RKO (cell line): ENCODE results near the gene SLC9A9.

Experiments used
- DNase-seq: peaks from one replicate; pipeline ENCODE4 v3.0.0-alpha.2; 2016; ENCODE audit warnings: low spot score

Gene SLC9A9

GRCh38 chr3:143597774-143598652 lies 250.3 kb downstream of the SLC9A9 start:
- DNase-seq = no peak

- DNase-seq = no peak
Observed at GRCh38 chr3:143596957-143597642, 251.2 kb downstream of the SLC9A9 start.

DNA sequence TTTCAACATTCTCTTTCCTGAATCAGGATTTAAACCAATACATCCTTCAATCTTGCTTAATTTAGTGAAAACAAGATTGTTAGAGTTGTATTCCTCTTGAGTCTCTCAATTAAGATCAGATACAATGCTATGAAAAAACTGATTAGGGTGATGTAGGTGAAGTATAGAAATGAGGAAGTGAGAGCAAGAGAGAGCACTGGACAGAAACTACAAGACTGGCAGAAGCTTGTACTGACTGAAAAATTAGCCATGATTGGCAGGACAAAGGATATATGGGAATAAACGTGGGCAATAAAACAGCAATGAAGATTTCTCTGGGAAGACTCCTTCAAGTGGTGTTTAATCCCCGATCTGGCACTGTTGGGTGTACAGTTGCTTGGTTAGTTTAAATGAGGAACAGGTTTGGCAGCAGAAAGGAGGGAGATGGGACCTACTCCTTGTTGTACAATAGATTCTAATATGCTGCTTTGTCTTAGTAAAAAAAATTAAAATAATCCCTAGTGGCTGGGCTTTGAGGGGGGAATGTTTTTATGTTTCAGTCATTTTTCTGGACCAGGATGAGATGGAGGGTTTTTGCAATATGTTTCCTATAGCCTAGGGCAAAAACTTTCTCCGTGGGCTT lies 252.7 kb downstream of the SLC9A9 start:
- no peak for DNase-seq

- DNase-seq = no peak
Observed at GRCh38 chr3:143594206-143594605, 254.1 kb downstream of the SLC9A9 start.

DNA sequence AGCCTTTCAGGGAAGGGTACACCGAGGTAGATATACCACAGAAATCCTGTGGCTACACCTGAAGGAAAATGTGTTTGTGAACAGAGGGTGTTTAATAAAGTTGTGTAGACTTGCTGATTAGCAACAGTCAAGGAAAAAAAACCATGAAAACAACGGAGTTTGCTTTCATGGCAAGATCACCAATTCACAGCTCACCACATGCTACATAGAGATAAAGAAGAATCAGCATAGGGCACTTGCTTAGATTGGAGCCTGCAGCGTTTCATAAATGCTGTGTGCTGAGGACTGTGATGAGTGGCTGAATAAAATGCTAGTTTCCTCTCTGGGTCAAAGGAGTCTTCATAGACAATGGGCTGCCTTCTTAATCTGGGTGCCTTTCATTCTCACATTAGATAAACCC lies 257.6 kb downstream of the SLC9A9 start:
- no peak for DNase-seq

- DNase-seq = no peak
Observed at GRCh38 chr3:143586576-143586975, 261.7 kb downstream of the SLC9A9 start.

GRCh38 chr3:143585720-143586456 lies 262.4 kb downstream of the SLC9A9 start:
- DNase-seq = no peak

DNA sequence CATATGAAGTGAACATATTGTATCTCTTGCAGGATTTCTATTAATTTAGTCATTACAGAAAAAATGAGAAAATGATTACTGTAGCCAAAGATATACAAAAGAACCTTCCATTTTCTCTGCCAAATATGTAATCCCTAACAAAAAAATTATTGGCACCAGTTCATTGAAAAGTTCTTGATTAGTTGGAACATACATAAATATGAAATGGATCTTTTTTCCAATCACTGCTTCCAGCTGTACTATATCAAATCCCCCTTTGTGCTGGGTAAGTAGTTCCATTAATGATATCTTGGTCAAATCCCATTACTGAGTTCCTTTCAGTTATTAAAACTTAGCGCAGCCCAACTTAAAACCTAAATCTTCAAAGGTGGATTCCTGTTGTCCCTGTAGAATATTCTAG lies 263.8 kb downstream of the SLC9A9 start:
- DNase-seq = no peak

DNA sequence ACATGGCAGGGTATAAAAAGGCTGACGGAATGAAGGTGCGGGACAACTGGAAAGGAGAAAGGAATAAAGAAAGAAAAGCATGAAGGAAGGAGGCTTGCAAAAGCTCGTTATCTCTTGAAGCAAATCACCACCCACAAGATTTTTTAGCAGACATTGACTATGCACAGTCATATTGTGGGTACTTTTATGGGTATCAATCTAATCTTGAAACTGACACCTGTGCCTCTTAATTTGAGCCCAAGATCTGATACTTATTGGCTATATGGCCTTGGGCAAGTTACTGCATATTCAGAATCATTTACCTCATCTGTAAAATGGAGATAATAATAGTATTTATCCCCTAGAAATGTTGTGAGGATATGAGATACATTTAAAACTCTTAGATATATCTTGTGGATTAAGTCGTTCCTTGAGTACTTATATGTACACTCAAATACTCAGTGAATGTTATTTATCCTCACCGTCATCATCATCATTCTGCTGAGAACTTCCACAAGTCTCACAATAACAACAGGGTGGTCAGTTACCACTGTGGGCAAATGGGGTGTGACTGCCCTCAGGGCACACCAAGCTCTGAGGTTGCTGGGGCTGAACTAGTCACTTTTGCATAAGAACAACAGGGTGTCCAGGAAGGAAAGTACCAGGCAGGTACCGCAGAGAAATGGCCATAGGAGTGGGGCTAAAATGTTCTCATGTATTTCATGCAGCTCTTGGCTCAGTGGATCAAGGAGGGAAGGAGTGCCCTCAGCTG lies 266.1 kb downstream of the SLC9A9 start:
- no peak for DNase-seq

GRCh38 chr3:143578810-143579435 lies 269.3 kb downstream of the SLC9A9 start:
- DNase-seq = no peak

DNA sequence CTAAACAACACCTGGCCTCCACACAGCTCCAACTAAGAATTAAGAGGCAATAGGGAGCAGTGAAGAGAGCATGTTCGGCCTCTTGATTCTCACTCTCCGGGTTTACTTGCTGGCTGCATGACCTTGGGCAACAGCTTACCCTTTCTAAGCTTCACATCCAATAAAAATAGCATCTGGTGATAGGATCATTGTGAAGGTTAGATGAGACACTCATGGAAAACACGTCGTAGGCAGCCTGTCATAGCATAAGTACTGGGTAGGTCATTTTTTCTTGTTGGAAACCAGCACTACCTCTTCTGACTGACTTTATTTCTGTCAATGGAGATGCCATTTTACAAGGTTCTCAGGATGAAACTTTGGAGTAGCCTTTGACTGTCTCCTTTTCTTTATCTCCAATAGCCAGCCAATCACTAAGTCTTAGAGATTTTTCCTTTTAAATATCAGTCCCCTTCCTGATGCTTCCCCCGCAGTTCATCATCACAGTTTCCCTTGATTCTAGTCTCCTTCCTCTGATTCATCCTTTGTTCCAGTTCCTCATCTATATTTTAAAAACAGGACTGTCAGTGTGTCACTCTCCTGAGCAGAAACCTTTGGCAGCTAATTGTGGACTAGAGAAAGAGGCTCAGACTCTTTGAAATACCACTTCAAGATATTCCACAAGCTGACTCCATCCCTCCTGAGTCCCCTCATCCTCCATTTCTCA lies 271.5 kb downstream of the SLC9A9 start:
- no peak for DNase-seq

GRCh38 chr3:143574933-143575332 lies 273.3 kb downstream of the SLC9A9 start:
- DNase-seq = no peak

- DNase-seq = no peak
Observed at GRCh38 chr3:143573610-143574303, 274.5 kb downstream of the SLC9A9 start.

- DNase-seq = no peak
Observed at GRCh38 chr3:143571548-143571947, 276.7 kb downstream of the SLC9A9 start.

DNA sequence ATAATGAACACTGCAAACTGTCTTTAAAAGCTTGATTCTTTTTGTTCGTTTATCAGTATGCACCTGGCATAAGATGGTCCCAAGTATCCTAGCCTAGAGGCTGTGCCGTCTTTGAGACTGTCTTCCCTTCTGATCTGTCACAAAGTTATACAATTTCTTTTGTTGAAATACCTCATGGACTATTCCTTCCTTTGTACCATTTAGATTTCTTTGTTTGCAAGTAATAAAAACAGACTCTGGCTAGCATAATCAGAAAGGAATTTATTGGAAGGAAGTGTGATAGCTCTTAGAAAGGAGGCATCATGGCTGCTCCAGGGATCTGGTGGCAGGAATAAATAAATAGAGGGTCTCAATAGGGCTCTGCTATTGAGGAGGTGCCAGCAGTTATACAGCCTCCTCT lies 280.4 kb downstream of the SLC9A9 start:
- no peak for DNase-seq

GRCh38 chr3:143565951-143566350 lies 282.3 kb downstream of the SLC9A9 start:
- DNase-seq = no peak

- DNase-seq = no peak
Observed at GRCh38 chr3:143563786-143564185, 284.5 kb downstream of the SLC9A9 start.

DNA sequence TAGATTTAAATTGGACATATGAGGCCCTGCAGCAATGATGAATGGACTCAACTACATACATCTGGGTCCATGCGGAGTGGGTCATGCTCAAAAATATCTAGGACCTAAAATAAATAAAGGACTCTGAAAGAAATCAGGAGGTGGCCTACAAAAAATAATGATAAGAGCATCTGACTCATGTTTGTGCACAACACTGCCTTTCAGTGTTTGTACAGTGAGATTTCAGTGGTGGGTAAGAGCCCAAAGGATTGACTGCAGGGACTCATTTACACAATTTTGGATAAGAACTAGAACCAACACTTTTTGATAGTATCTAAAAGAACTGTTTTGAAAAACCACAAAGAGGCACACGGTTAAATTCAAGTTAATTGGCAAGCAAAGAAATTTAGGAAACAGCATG lies 285.5 kb downstream of the SLC9A9 start:
- no peak for DNase-seq

DNA sequence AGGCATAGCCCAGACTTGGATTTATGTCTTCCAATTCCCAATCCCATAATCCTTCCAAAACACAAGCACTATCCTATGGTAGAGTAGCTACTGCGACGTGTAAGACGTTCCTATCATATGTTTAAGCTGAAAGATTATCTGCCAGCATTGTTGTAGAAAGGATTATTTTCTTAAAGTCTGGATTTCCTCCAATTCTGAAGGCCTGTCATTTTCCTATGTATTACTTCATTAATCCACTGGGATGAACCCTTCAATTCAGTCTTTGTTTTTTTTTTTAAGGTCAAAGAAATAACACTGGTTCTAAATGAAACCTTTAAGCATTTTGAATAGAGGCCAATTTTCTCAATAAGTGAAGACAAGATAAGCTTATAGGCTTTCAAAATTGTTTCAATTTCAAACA lies 289.0 kb downstream of the SLC9A9 start:
- no peak for DNase-seq

- DNase-seq = no peak
Observed at GRCh38 chr3:143552851-143553250, 295.4 kb downstream of the SLC9A9 start.
